ENCODE data around the gene ABHD10.
"Not testable (repeated sequence)": the region's sequence is repeated elsewhere in the genome, so short reads cannot be mapped to it uniquely, and the experiment has no call there.

The ABHD10 gene

DNA sequence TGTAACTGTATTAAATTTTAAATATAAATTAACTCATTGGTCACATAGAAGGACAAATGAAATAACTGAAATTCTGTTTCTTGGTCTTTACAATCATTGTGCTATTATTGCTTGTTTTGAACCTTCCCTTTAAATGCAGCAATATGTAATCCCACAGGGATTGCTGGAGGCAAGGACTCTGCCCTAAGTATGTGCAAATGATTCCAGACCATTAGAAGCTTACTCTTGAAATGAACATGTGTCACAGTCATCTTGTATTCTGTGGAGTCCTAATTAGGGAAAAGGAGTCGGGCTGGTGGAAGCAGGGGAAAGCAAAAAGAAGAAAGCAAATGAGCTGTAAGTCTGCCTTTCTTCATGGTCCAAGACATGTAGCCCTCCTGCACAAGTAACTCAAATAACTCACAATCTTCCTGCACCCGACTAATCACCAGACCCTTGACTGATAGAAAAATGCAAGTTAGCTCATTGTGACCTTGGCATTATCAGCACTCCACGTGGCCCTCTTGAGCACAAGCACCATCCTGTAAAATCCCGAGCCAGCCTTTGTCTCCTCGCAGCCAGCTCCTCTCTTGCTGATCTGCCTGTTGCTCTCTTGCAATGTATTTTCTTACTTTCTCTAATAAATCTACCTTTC is 53.4 kb downstream of the ABHD10 start:
- H3K27ac ChIP-seq (ENCODE audit: low read depth, low read length, poor library complexity, severe bottlenecking), result no peak overlapping the region
- TF ChIP-seq, protein P1, sequence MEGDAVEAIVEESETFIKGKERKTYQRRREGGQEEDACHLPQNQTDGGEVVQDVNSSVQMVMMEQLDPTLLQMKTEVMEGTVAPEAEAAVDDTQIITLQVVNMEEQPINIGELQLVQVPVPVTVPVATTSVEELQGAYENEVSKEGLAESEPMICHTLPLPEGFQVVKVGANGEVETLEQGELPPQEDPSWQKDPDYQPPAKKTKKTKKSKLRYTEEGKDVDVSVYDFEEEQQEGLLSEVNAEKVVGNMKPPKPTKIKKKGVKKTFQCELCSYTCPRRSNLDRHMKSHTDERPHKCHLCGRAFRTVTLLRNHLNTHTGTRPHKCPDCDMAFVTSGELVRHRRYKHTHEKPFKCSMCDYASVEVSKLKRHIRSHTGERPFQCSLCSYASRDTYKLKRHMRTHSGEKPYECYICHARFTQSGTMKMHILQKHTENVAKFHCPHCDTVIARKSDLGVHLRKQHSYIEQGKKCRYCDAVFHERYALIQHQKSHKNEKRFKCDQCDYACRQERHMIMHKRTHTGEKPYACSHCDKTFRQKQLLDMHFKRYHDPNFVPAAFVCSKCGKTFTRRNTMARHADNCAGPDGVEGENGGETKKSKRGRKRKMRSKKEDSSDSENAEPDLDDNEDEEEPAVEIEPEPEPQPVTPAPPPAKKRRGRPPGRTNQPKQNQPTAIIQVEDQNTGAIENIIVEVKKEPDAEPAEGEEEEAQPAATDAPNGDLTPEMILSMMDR (IDR thresholded peaks at IDR 0.05; ENCODE audit: low read length), result no peak
- no peak for TF ChIP-seq EZH2 (IDR thresholded peaks at IDR 0.05; ENCODE audit: borderline replicate concordance, low read length)
- no peaks in the 10 kb centered on the region for H3K9me3 ChIP-seq (ENCODE audit: low read length)
- H3K9me2 ChIP-seq (ENCODE audit: low read depth, low read length), result no peaks in the 10 kb centered on the region
- H2AFZ ChIP-seq (ENCODE audit: low read length), result no peak overlapping the region
- no peaks in the 10 kb centered on the region for H3K79me2 ChIP-seq (ENCODE audit: insufficient read depth, low read length)
- H3K4me1 ChIP-seq (ENCODE audit: insufficient read depth, low read length, severe bottlenecking), result no peaks in the 10 kb centered on the region
- H3K27me3 ChIP-seq (ENCODE audit: insufficient read depth, low read length), result no peaks in the 10 kb centered on the region
- H3K4me3 ChIP-seq (ENCODE audit: low read depth, low read length, poor library complexity, severe bottlenecking), result no peak overlapping the region
- no peak overlapping the region for H3K4me2 ChIP-seq (ENCODE audit: low read length)
- H3K9ac ChIP-seq (ENCODE audit: low read length), result no peak overlapping the region
- no peaks in the 10 kb centered on the region for H3F3A ChIP-seq (ENCODE audit: insufficient read depth, low read length)
- no peaks in the 10 kb centered on the region for H3K36me3 ChIP-seq (ENCODE audit: insufficient read depth, low read length)
- no peaks in the 10 kb centered on the region for H4K20me1 ChIP-seq (ENCODE audit: insufficient read depth, low read length)

DNA sequence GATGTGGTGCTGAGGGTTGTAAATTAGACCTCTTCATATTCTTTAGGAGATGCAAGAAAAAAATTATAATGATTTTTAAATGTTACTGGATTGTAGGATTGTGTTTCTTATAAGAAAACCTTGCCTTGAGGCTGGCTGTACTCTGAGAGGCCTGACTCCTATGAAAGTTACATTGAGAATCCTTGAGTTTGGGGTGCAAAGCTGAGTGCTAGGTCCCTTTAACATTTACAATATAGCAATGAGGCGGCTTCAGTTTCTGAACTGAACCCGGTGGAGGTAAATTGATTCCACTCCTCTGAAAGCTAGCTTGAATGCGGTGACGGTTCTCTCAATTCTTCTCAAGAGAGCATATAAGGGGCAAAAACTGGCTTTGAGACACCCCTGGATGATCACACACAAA is 55.6 kb downstream of the ABHD10 start, which contains the start of gene TMPRSS7:
TSS of gene TMPRSS7 (plus strand) at position 301 of the 400 bp plus-strand sequence. CDS start 110 bp downstream, outside the sequence.
- Histone ChIP-seq H3K27ac (ENCODE audit: low read depth, low read length, poor library complexity, severe bottlenecking) (no peak within 1 kb of the TSS), H3K4me2 (ENCODE audit: low read length) (no peak within 1 kb of the TSS), H2AFZ (ENCODE audit: low read length) (no peak within 1 kb of the TSS), H3K9me3 (ENCODE audit: low read length) (no peaks in the 10 kb centered on the region), H3F3A (ENCODE audit: insufficient read depth, low read length) (no peaks in the 10 kb centered on the region), H3K9ac (ENCODE audit: low read length) (no peak within 1 kb of the TSS), H3K36me3 (ENCODE audit: insufficient read depth, low read length) (no peaks in the 10 kb centered on the region), H3K27me3 (ENCODE audit: insufficient read depth, low read length) (no peaks in the 10 kb centered on the region), H3K4me3 (ENCODE audit: low read depth, low read length, poor library complexity, severe bottlenecking) (no peak within 1 kb of the TSS), H4K20me1 (ENCODE audit: insufficient read depth, low read length) (no peaks in the 10 kb centered on the region), H3K4me1 (ENCODE audit: insufficient read depth, low read length, severe bottlenecking) (peaks cover 10% of the 10 kb centered on the region), H3K9me2 (ENCODE audit: low read depth, low read length) (no peaks in the 10 kb centered on the region), H3K79me2 (ENCODE audit: insufficient read depth, low read length) (no peaks in the 10 kb centered on the region)
- TF ChIP-seq EZH2 (IDR thresholded peaks at IDR 0.05; ENCODE audit: borderline replicate concordance, low read length), result no peak
- TF ChIP-seq, protein P1 (IDR thresholded peaks at IDR 0.05; ENCODE audit: low read length), result no peak

DNA sequence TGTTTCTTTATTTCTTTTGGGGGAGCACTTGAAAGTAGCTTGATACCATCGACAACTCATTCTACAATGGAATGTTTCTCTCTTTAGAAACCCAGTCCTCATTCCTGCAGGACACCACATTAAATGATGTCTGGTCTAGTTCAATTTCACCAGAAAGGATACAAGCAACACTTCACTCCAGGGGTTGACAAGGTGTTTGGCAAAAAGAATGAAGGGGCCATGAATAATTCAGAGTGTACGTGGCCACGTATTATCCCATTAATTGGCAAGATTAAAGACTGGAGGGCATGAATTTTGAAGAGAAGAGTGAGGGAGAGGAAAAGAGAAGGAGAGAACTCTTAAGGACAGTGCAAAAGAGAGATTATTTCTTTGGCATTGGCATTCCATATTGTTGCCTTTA is 56.4 kb downstream of the ABHD10 start:
- Histone ChIP-seq H3K27ac (ENCODE audit: low read depth, low read length, poor library complexity, severe bottlenecking) (no peak overlapping the region), H3K9me2 (ENCODE audit: low read depth, low read length) (no peaks in the 10 kb centered on the region), H3K79me2 (ENCODE audit: insufficient read depth, low read length) (no peaks in the 10 kb centered on the region), H3K9ac (ENCODE audit: low read length) (no peak overlapping the region), H3K27me3 (ENCODE audit: insufficient read depth, low read length) (no peaks in the 10 kb centered on the region), H3K36me3 (ENCODE audit: insufficient read depth, low read length) (no peaks in the 10 kb centered on the region), H3K9me3 (ENCODE audit: low read length) (no peaks in the 10 kb centered on the region), H3K4me1 (ENCODE audit: insufficient read depth, low read length, severe bottlenecking) (peaks cover 13% of the 10 kb centered on the region), H3K4me3 (ENCODE audit: low read depth, low read length, poor library complexity, severe bottlenecking) (no peak overlapping the region), H2AFZ (ENCODE audit: low read length) (no peak overlapping the region), H3K4me2 (ENCODE audit: low read length) (no peak overlapping the region), H3F3A (ENCODE audit: insufficient read depth, low read length) (no peaks in the 10 kb centered on the region), H4K20me1 (ENCODE audit: insufficient read depth, low read length) (no peaks in the 10 kb centered on the region)
- no peak for TF ChIP-seq EZH2 (IDR thresholded peaks at IDR 0.05; ENCODE audit: borderline replicate concordance, low read length)
- TF ChIP-seq, protein P1 (IDR thresholded peaks at IDR 0.05; ENCODE audit: low read length), result no peak

DNA sequence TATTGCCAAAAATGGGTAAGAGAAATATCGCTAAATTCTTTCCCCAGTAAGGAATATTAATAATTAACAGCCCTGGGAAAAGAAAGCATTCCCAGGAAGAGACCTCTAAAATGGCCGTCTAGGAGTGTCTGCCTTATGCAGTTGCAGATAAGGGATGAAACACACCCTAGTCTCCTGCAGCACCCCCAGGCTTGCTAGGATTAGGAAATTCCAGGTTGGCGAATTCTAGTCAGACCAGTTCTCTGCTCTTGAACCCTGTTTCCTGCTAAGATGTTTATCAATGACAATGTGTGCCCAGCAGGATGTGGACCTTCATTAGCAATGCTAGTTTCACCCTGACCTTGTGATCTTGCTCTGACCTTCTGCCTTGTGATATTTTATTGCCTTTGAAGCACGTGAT is 58.4 kb downstream of the ABHD10 start:
- H3K4me3 ChIP-seq (ENCODE audit: low read depth, low read length, poor library complexity, severe bottlenecking); H3K9me2 ChIP-seq (ENCODE audit: low read depth, low read length); H3K9me3 ChIP-seq (ENCODE audit: low read length); H3K27ac ChIP-seq (ENCODE audit: low read depth, low read length, poor library complexity, severe bottlenecking); H3K4me2 ChIP-seq (ENCODE audit: low read length); H3K27me3 ChIP-seq (ENCODE audit: insufficient read depth, low read length); H3K36me3 ChIP-seq (ENCODE audit: insufficient read depth, low read length); H2AFZ ChIP-seq (ENCODE audit: low read length); H4K20me1 ChIP-seq (ENCODE audit: insufficient read depth, low read length); H3K79me2 ChIP-seq (ENCODE audit: insufficient read depth, low read length); H3K9ac ChIP-seq (ENCODE audit: low read length); H3F3A ChIP-seq (ENCODE audit: insufficient read depth, low read length): not testable (repeated sequence)
- H3K4me1 ChIP-seq (ENCODE audit: insufficient read depth, low read length, severe bottlenecking), result peaks cover 13% of the 10 kb centered on the region
